ENCODE results near the gene GCK. TPM values are rescaled to one million over a fixed set of nuclear protein-coding genes. Genes with fewer than 3 reads are reported as not detected.

The GCK gene
- total RNA-seq, 4 donors from 2014 or later: not detected

GRCh38 chr7:44217852-44218402 lies 28.7 kb upstream of the GCK start:
- DNase-seq: no peak
- Histone ChIP-seq H3K36me3 (peaks cover 0 to 10% (median 0%) of the 10 kb centered on the region in 3 donors), H3K9me3 (no peaks in the 10 kb centered on the region), H3K27ac (no peak overlapping the region), H3K4me1 (no peaks in the 10 kb centered on the region), H3K4me3 (no peak overlapping the region), H3K27me3 (no peaks in the 10 kb centered on the region)
- TF ChIP-seq CTCF (IDR thresholded peaks at IDR 0.05) (no peak), POLR2A (IDR thresholded peaks at IDR 0.05) (no peak)

- no peak for TF ChIP-seq POLR2A (IDR thresholded peaks at IDR 0.05)
- TF ChIP-seq CTCF (IDR thresholded peaks at IDR 0.05): no peak
- H3K4me1 ChIP-seq: no peaks in the 10 kb centered on the region
- no peak overlapping the region for H3K27ac ChIP-seq
- H3K27me3 ChIP-seq: no peaks in the 10 kb centered on the region
- H3K4me3 ChIP-seq: no peak overlapping the region
- H3K9me3 ChIP-seq: no peaks in the 10 kb centered on the region
- peaks cover 0 to 16% (median 0%) of the 10 kb centered on the region in 3 donors for H3K36me3 ChIP-seq
- DNase-seq: no peak
Measured at GRCh38 chr7:44217223-44217714, 28.0 kb upstream of the GCK start.

GRCh38 chr7:44216521-44217222 lies 27.4 kb upstream of the GCK start:
- Histone ChIP-seq H3K4me1 (no peaks in the 10 kb centered on the region), H3K4me3 (no peak overlapping the region), H3K9me3 (no peaks in the 10 kb centered on the region), H3K36me3 (peaks cover 0 to 22% (median 0%) of the 10 kb centered on the region in 3 donors), H3K27ac (no peak overlapping the region), H3K27me3 (no peaks in the 10 kb centered on the region)
- TF ChIP-seq POLR2A (IDR thresholded peaks at IDR 0.05): no peak
- no peak for TF ChIP-seq CTCF (IDR thresholded peaks at IDR 0.05)
- DNase-seq: no peak

- Histone ChIP-seq H3K36me3 (peaks cover 0 to 29% (median 0%) of the 10 kb centered on the region in 3 donors), H3K4me1 (no peaks in the 10 kb centered on the region), H3K9me3 (no peaks in the 10 kb centered on the region), H3K27ac (no peak overlapping the region), H3K27me3 (no peaks in the 10 kb centered on the region), H3K4me3 (no peak overlapping the region)
- no peak for DNase-seq
- TF ChIP-seq POLR2A (IDR thresholded peaks at IDR 0.05) (no peak), CTCF (IDR thresholded peaks at IDR 0.05) (no peak)
Measured at GRCh38 chr7:44216019-44216418, 26.8 kb upstream of the GCK start.

- no peak overlapping the region for H3K27ac ChIP-seq
- peak in 1 of 3 donors; percentile 44 for DNase-seq
Measured at GRCh38 chr7:44215531-44215930, 26.3 kb upstream of the GCK start.

More at GRCh38 chr7:44215531-44215930, 26.3 kb upstream of the GCK start:
- no peak overlapping the region for H3K4me3 ChIP-seq
- H3K9me3 ChIP-seq: no peaks in the 10 kb centered on the region
- H3K27me3 ChIP-seq: no peaks in the 10 kb centered on the region
- TF ChIP-seq POLR2A (IDR thresholded peaks at IDR 0.05) (no peak), CTCF (IDR thresholded peaks at IDR 0.05) (no peak)
- H3K36me3 ChIP-seq: peaks cover 0 to 34% (median 0%) of the 10 kb centered on the region in 3 donors
- no peaks in the 10 kb centered on the region for H3K4me1 ChIP-seq

Measured in Peyer's patch (tissue), 4 donors.